Measurements from ENCODE around the gene ATF7IP.

ATF7IP gene

GRCh38 chr12:14418451-14418890 is 53.0 kb downstream of the ATF7IP start:
- H3K9me3 Mint-ChIP-seq (ENCODE audit: low read depth), result no peaks in the 10 kb centered on the region
- H3K27me3 Mint-ChIP-seq, result no peaks in the 10 kb centered on the region
- H3K36me3 Mint-ChIP-seq, result peaks cover 28% of the 10 kb centered on the region
- H3K27ac Mint-ChIP-seq, result peak overlapping the region; percentile 30
- H3K4me3 Mint-ChIP-seq, result peak overlapping the region; percentile 49
- H3K4me1 Mint-ChIP-seq (ENCODE audit: low read depth), result peaks cover 60% of the 10 kb centered on the region

DNA sequence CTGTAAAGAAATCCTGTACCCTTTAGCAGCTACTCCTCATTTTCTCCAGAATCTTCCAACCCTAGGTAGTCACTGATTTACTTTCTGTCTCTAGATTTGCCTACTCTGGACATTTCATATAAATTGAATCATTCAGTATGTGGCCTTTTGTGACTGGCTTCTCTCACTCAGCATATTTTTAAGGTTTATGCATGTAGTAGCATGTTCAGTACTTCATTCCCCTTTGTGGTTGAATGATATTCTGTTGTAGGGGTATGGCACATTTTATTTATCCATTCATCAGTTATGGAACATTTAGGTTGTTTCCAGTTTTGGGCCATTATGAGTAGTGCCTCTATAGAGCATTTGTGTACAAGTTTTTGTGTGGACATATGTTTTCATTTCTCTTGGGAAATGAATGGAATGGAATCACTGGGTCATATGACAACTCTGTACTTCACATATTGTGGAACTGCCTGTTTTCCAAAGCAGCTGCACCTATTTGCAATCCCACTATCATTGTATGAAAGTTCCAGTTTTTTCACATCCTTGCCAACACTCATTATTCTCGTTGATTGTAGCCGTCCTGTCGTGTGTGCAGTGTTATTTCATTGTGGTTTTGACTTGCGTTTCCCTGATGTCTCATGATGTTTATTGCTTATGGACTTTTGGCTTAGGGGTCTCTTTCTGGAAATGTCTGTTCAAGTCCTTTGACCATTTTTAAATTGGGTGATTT is 57.2 kb downstream of the ATF7IP start:
- peaks cover 42% of the 10 kb centered on the region for H3K36me3 Mint-ChIP-seq
- H3K4me3 Mint-ChIP-seq, result no peak overlapping the region
- H3K27ac Mint-ChIP-seq, result no peak overlapping the region
- H3K9me3 Mint-ChIP-seq (ENCODE audit: low read depth), result no peaks in the 10 kb centered on the region
- H3K4me1 Mint-ChIP-seq (ENCODE audit: low read depth), result peaks cover 63% of the 10 kb centered on the region
- H3K27me3 Mint-ChIP-seq, result no peaks in the 10 kb centered on the region

GRCh38 chr12:14424545-14424944 is 59.1 kb downstream of the ATF7IP start:
- H3K36me3 Mint-ChIP-seq, result peaks cover 49% of the 10 kb centered on the region
- peaks cover 1% of the 10 kb centered on the region for H3K9me3 Mint-ChIP-seq (ENCODE audit: low read depth)
- peak overlapping the region; percentile 41 for H3K27ac Mint-ChIP-seq
- H3K4me1 Mint-ChIP-seq (ENCODE audit: low read depth), result peaks cover 77% of the 10 kb centered on the region
- H3K27me3 Mint-ChIP-seq, result no peaks in the 10 kb centered on the region
- H3K4me3 Mint-ChIP-seq, result no peak overlapping the region

GRCh38 chr12:14426792-14427191 is 61.3 kb downstream of the ATF7IP start:
- Mint-ChIP-seq H3K27ac (no peak overlapping the region), H3K36me3 (peaks cover 46% of the 10 kb centered on the region), H3K4me1 (ENCODE audit: low read depth) (peaks cover 79% of the 10 kb centered on the region), H3K27me3 (no peaks in the 10 kb centered on the region), H3K9me3 (ENCODE audit: low read depth) (peaks cover 7% of the 10 kb centered on the region), H3K4me3 (no peak overlapping the region)

DNA sequence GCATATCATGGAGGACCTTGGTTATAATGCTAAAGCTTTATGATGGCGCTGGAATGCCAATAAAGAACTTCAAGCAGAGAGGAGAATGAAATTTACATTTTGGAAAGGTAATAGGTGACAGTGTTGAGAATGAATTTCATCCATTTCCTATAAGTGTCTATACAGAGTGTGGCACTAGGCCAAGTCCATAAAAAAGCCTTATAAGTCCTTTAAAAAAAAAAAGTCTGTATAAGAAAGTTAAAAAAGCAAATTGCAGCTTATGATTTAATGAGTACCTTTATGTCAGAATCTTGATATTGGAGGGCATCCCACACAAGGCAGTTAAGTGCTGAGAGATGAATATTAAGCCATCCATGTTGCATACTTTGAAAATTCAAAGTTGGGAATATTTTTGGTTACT is 62.4 kb downstream of the ATF7IP start:
- peaks cover 7% of the 10 kb centered on the region for H3K9me3 Mint-ChIP-seq (ENCODE audit: low read depth)
- peaks cover 81% of the 10 kb centered on the region for H3K4me1 Mint-ChIP-seq (ENCODE audit: low read depth)
- H3K27ac Mint-ChIP-seq, result peak overlapping the region; percentile 64
- H3K4me3 Mint-ChIP-seq, result peak overlapping the region; percentile 65
- peaks cover 42% of the 10 kb centered on the region for H3K36me3 Mint-ChIP-seq
- H3K27me3 Mint-ChIP-seq, result no peaks in the 10 kb centered on the region

DNA sequence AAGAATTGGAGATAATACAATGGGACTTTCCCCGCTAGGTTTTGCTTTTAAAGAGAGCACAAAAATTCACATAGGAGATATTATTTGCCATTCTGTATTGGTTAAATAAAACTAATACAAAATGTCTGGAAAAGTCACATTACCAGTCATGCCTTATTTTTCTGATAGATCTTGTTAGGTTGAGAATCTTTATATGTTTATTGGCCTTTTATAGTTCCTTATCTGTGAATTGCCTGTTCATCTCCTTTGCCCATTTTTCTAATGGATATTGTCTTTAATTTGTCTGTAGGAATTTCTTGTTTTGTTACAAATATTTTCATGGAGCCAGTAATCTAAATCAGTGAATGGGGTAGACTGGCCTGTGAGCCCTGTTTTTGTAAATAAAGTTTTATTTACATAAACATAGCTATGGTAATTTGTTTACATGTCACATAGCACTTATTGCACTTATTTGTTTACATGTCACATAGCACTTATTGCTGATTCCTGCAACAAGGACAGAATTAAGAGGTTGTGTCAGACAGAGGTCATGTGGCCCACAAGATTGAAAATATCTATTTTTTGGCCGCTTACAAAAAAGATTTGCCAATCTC is 65.0 kb downstream of the ATF7IP start:
- Mint-ChIP-seq H3K36me3 (peaks cover 33% of the 10 kb centered on the region), H3K4me1 (ENCODE audit: low read depth) (peaks cover 66% of the 10 kb centered on the region), H3K27me3 (no peaks in the 10 kb centered on the region), H3K27ac (peak overlapping the region; percentile 19), H3K9me3 (ENCODE audit: low read depth) (peaks cover 7% of the 10 kb centered on the region), H3K4me3 (no peak overlapping the region)

GRCh38 chr12:14431975-14432374 is 66.5 kb downstream of the ATF7IP start:
- H3K36me3 Mint-ChIP-seq, result peaks cover 33% of the 10 kb centered on the region
- H3K4me1 Mint-ChIP-seq (ENCODE audit: low read depth), result peaks cover 61% of the 10 kb centered on the region
- H3K27me3 Mint-ChIP-seq, result no peaks in the 10 kb centered on the region
- peak overlapping the region; percentile 54 for H3K27ac Mint-ChIP-seq
- H3K9me3 Mint-ChIP-seq (ENCODE audit: low read depth), result peaks cover 7% of the 10 kb centered on the region
- no peak overlapping the region for H3K4me3 Mint-ChIP-seq

GRCh38 chr12:14435627-14436026 is 70.1 kb downstream of the ATF7IP start:
- H3K4me1 Mint-ChIP-seq (ENCODE audit: low read depth), result peaks cover 36% of the 10 kb centered on the region
- H3K9me3 Mint-ChIP-seq (ENCODE audit: low read depth), result no peaks in the 10 kb centered on the region
- H3K4me3 Mint-ChIP-seq, result no peak overlapping the region
- H3K27me3 Mint-ChIP-seq, result no peaks in the 10 kb centered on the region
- peaks cover 33% of the 10 kb centered on the region for H3K36me3 Mint-ChIP-seq
- H3K27ac Mint-ChIP-seq, result peak overlapping the region; percentile 41

DNA sequence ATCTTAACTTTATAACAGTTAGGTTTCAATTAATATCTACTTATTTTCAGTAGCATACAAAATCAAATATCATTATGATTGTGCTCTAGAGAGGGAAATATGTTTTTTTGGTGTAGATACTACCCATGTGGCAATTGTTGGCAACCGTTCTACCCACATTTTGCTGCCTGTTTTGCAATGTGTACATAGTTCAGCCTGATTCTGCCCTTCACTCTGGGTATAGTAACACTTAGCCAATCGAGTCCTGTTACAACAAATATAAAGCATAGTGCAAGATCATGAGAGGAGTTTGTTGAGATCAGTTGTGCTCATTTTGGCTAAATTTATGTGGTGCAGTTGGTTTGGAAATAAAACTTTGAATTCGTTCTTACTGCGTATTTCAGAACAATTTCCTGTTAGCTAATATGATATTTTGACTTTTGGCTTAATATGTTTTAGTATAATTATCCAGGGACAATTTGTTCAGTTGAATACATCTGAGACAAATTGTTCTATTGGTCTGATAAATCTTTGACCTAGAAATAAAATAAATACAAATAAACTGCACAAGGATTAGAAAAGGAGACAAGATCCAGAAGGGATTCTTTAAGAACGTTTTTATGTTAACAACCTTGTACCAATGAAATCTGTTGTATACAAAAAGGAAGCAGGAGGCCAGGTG is 76.9 kb downstream of the ATF7IP start:
- H3K9me3 Mint-ChIP-seq (ENCODE audit: low read depth), result no peaks in the 10 kb centered on the region
- peaks cover 31% of the 10 kb centered on the region for H3K36me3 Mint-ChIP-seq
- H3K4me3 Mint-ChIP-seq, result no peak overlapping the region
- no peaks in the 10 kb centered on the region for H3K27me3 Mint-ChIP-seq
- peaks cover 15% of the 10 kb centered on the region for H3K4me1 Mint-ChIP-seq (ENCODE audit: low read depth)
- H3K27ac Mint-ChIP-seq, result no peak overlapping the region

DNA sequence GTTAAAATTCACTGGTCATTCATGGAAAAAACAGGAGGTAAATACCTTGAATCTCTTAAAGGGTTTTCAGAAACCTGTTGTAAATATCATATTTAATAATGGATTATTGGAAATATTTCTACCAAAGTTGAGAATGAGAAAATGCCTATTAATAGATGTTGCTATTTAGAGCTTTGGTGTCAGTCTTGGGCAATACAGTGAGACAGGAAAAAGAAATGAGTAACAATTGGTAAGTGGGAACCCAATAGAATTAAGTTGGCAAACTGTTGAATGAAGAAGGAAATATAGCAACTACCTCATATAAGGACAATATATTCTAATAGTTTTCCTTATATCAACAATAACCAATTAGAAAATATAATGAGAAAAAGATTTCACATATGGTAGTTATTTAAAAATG is 78.0 kb downstream of the ATF7IP start:
- peaks cover 37% of the 10 kb centered on the region for H3K36me3 Mint-ChIP-seq
- H3K4me3 Mint-ChIP-seq, result no peak overlapping the region
- H3K4me1 Mint-ChIP-seq (ENCODE audit: low read depth), result peaks cover 22% of the 10 kb centered on the region
- H3K27me3 Mint-ChIP-seq, result no peaks in the 10 kb centered on the region
- peak overlapping the region; percentile 36 for H3K27ac Mint-ChIP-seq
- H3K9me3 Mint-ChIP-seq (ENCODE audit: low read depth), result no peaks in the 10 kb centered on the region

GRCh38 chr12:14450479-14450878 is 85.0 kb downstream of the ATF7IP start:
- H3K27me3 Mint-ChIP-seq, result no peaks in the 10 kb centered on the region
- H3K9me3 Mint-ChIP-seq (ENCODE audit: low read depth), result no peaks in the 10 kb centered on the region
- H3K4me1 Mint-ChIP-seq (ENCODE audit: low read depth), result peaks cover 65% of the 10 kb centered on the region
- H3K36me3 Mint-ChIP-seq, result peaks cover 45% of the 10 kb centered on the region
- H3K27ac Mint-ChIP-seq, result no peak overlapping the region
- no peak overlapping the region for H3K4me3 Mint-ChIP-seq

- no peaks in the 10 kb centered on the region for H3K27me3 Mint-ChIP-seq
- H3K4me1 Mint-ChIP-seq (ENCODE audit: low read depth), result peaks cover 68% of the 10 kb centered on the region
- peaks cover 45% of the 10 kb centered on the region for H3K36me3 Mint-ChIP-seq
- H3K27ac Mint-ChIP-seq, result peak overlapping the region; percentile 42
- H3K9me3 Mint-ChIP-seq (ENCODE audit: low read depth), result no peaks in the 10 kb centered on the region
- peak overlapping the region; percentile 4 for H3K4me3 Mint-ChIP-seq
Observed at GRCh38 chr12:14452336-14452735, 86.9 kb downstream of the ATF7IP start.

- Mint-ChIP-seq H3K27me3 (no peaks in the 10 kb centered on the region), H3K4me3 (peak overlapping the region; percentile 30), H3K27ac (peak overlapping the region; percentile 30), H3K9me3 (ENCODE audit: low read depth) (no peaks in the 10 kb centered on the region), H3K4me1 (ENCODE audit: low read depth) (peaks cover 64% of the 10 kb centered on the region), H3K36me3 (peaks cover 42% of the 10 kb centered on the region)
Observed at GRCh38 chr12:14452865-14453264, 87.4 kb downstream of the ATF7IP start.

DNA sequence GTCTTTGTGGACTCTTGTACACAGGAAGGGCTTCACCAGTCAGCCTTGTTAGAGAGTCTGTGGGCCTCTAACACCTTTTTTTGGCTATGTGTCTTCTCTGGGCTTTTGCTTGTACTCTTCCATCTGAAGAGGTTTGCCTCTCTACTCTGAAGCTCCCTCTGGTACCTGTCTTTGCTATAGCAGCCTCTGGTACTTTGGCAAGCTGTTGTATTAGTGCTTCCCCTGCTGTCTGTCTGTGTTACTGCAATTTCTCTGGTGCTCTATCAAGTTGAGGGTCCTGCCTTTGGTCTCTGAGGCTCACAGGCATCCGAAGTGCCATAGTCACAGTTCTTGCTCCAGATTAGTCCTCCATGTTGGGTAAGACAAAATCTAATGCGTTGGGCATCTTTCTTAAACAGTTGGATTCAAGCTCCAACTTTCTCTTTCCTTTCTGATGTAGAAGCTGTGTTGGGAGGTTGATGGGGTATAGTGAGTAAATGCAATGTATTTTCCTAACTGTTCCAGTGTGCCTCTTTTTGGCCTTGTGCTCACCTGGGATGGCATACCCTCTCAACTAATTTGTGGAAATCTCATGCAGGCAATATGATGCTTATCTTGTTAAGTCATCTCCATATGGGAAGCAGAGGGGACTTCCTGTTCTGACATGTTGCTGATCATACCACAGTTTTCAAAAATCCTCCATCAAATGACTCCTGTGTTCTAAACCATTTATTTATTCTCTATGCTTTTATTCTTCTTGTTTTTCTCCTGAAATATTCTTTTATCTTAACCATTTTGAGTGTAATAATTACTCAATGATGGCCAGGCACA is 88.8 kb downstream of the ATF7IP start:
- H3K27me3 Mint-ChIP-seq, result no peaks in the 10 kb centered on the region
- H3K36me3 Mint-ChIP-seq, result peaks cover 33% of the 10 kb centered on the region
- peaks cover 50% of the 10 kb centered on the region for H3K4me1 Mint-ChIP-seq (ENCODE audit: low read depth)
- peak overlapping the region; percentile 79 for H3K27ac Mint-ChIP-seq
- H3K4me3 Mint-ChIP-seq, result peak overlapping the region; percentile 30
- no peaks in the 10 kb centered on the region for H3K9me3 Mint-ChIP-seq (ENCODE audit: low read depth)
